HG03064 (cell line): ENCODE data around the gene SH3GLB2.

Experiments
- ATAC-seq: cut with Tn5 transposase; IDR thresholded peaks from one replicate; pipeline ENCODE4 v1.9.1; 2021; ENCODE audit warnings: low read depth; ENCODE audit not compliant: unreplicated experiment

SH3GLB2 gene

GRCh38 chr9:129023036-129023907 lies 4.9 kb downstream of the SH3GLB2 start:
- no peak for ATAC-seq

GRCh38 chr9:129022037-129022436 lies 6.1 kb downstream of the SH3GLB2 start:
- ATAC-seq, result no peak

GRCh38 chr9:129021091-129021490 lies 7.0 kb downstream of the SH3GLB2 start:
- no peak for ATAC-seq

GRCh38 chr9:129014608-129015007 lies 13.5 kb downstream of the SH3GLB2 start:
- no peak for ATAC-seq

GRCh38 chr9:129014124-129014523 lies 14.0 kb downstream of the SH3GLB2 start:
- no peak for ATAC-seq

- ATAC-seq, result no peak
Measured at GRCh38 chr9:129013674-129014073, 14.5 kb downstream of the SH3GLB2 start.

- ATAC-seq, result no peak
Measured at GRCh38 chr9:129012893-129013448, 15.2 kb downstream of the SH3GLB2 start.

- ATAC-seq, result no peak
Measured at GRCh38 chr9:129012343-129012742, 15.8 kb downstream of the SH3GLB2 start.

GRCh38 chr9:129011761-129012181 lies 16.4 kb downstream of the SH3GLB2 start:
- no peak for ATAC-seq

GRCh38 chr9:129011170-129011569 lies 17.0 kb downstream of the SH3GLB2 start:
- ATAC-seq, result no peak

- no peak for ATAC-seq
Measured at GRCh38 chr9:129010267-129010975, 17.7 kb downstream of the SH3GLB2 start.

- ATAC-seq, result no peak
Measured at GRCh38 chr9:129009584-129010141, 18.5 kb downstream of the SH3GLB2 start.

GRCh38 chr9:129008986-129009583 lies 19.0 kb downstream of the SH3GLB2 start:
- ATAC-seq, result no peak

- ATAC-seq, result no peak
Measured at GRCh38 chr9:129008469-129008965, 19.6 kb downstream of the SH3GLB2 start.

GRCh38 chr9:129007766-129008468 lies 20.2 kb downstream of the SH3GLB2 start:
- no peak for ATAC-seq

GRCh38 chr9:129007035-129007765 lies 20.9 kb downstream of the SH3GLB2 start:
- ATAC-seq, result no peak

GRCh38 chr9:129006328-129007034 lies 21.6 kb downstream of the SH3GLB2 start:
- no peak for ATAC-seq

GRCh38 chr9:129005336-129005997 lies 22.7 kb downstream of the SH3GLB2 start:
- no peak for ATAC-seq
